GM23338 (cell line): Measurements from ENCODE around the gene SKOR1.

Experiments
- EZH2 ChIP-seq: fragments of 200-600 bp; sonication (generic); IDR thresholded peaks from one replicate; pipeline ENCODE4 v1.8.0; 2017; ENCODE audit warnings: antibody characterized with exemption, mild to moderate bottlenecking, low read depth; ENCODE audit not compliant: unreplicated experiment
- EZH2phosphoT487 ChIP-seq: fragments of 200-600 bp; sonication (generic); IDR thresholded peaks from one replicate; pipeline ENCODE4 v1.8.1; 2018; ENCODE audit warnings: antibody characterized with exemption; ENCODE audit not compliant: unreplicated experiment
- TF ChIP-seq, protein P1 (sequence below), 2 experiments: fragments of 200-600 bp in 1 of 2; sonication (generic) in 1 of 2; conservative IDR thresholded peaks; 2 replicates each; pipeline versions ENCODE4 v1.5.1 to v1.6.1; 2016 to 2017; ENCODE audit warnings: antibody characterized with exemption in 2 of 2, low read depth in 2 of 2, mild to moderate bottlenecking in 2 of 2, moderate library complexity in 1 of 2

DNA sequence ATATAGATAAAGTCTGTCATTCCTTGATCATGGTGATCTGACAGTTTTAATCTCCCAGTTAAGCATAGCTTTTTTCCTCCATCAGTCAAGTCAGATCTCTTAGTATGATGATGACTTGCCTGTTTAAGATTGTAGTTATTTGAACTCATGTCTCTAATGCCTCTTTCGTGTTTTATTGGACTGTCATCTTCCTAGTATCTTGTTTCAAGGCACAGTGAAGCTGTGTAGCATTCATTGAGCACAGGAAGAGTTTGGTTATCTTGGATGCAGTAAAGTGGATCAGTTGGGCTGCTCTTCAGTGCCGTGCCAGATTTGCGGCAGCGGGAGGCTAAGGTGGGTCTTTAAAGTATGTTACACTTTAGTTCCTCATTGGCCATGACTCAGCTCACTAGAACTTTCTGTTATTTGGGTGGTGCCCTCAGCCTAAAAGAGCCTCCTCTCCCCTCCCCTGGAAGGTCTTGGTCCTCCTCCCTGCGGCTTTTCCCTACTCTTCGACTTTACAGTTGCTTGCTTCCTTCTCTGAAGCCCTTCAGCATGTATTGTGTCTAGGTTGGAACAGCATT is 45.7 kb upstream of the SKOR1 start:
- TF ChIP-seq, protein P1, sequence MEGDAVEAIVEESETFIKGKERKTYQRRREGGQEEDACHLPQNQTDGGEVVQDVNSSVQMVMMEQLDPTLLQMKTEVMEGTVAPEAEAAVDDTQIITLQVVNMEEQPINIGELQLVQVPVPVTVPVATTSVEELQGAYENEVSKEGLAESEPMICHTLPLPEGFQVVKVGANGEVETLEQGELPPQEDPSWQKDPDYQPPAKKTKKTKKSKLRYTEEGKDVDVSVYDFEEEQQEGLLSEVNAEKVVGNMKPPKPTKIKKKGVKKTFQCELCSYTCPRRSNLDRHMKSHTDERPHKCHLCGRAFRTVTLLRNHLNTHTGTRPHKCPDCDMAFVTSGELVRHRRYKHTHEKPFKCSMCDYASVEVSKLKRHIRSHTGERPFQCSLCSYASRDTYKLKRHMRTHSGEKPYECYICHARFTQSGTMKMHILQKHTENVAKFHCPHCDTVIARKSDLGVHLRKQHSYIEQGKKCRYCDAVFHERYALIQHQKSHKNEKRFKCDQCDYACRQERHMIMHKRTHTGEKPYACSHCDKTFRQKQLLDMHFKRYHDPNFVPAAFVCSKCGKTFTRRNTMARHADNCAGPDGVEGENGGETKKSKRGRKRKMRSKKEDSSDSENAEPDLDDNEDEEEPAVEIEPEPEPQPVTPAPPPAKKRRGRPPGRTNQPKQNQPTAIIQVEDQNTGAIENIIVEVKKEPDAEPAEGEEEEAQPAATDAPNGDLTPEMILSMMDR (conservative IDR thresholded peaks at IDR 0.05; ENCODE audit: low read depth in 2 of 2), result no peak
- TF ChIP-seq EZH2 (no peak), EZH2phosphoT487 (no peak)
